G401 (cell line): ENCODE data around the gene PPP1R16B. TPM values are rescaled to one million over a fixed set of nuclear protein-coding genes. Genes with fewer than 3 reads are reported as not detected.

Experiments used
- DNase-seq: peaks from one replicate; pipeline ENCODE4 v3.0.0-alpha.2; 2015; ENCODE audit warnings: low spot score
- in situ Hi-C: cut with HindIII; loops from 2 replicates; pipeline ENCODE4 v1.10.0; 2016; ENCODE audit warnings: low sequenced_read_pairs, mixed read lengths
- total RNA-seq: library from RNA; depleted of rRNA; stranded (reverse); fragments of >200 nt; shearing (Covaris generic); gene quantifications from 2 replicates; pipeline ENCODE4 v1.2.3, GENCODE V29; 2014; rRNA removed

PPP1R16B gene
- total RNA-seq, 1 experiment from 2014 or later: not detected

DNA sequence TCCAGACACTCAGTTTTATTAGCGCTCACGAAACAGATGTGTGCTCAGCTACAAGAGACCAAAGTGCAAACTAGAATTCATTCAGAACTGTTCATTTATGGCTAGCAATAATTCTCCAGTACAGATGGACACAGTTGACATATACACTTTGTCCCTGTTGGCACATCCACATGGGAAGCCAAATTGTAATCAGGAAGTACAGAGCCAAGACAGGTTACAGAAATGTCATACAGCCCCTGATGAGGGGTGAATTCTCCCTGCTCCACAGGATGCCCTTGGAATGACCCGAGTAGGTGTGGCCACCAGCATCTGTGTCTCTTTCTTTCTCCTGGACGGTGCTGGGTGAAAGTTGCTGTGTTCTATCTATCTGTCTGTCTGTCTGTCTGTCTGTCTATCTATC, 164.2 kb downstream of the PPP1R16B start:
- in situ Hi-C loops: no loop called here
- DNase-seq: no peak

- in situ Hi-C loops: no loop called here
- DNase-seq: no peak
These were observed 164.8 kb downstream of the PPP1R16B start for GRCh38 chr20:38970302-38970701.

Other genes starting within 250 kb of the PPP1R16B start
- gene ADIG, start 224.5 kb upstream of the PPP1R16B start, total RNA-seq: not detected in 2 replicates
- gene ARHGAP40, start 203.9 kb upstream of the PPP1R16B start, total RNA-seq: not detected in 2 replicates
- gene SLC32A1, start 81.2 kb upstream of the PPP1R16B start, total RNA-seq: not detected in 2 replicates
- gene ACTR5, start 57.2 kb upstream of the PPP1R16B start, total RNA-seq: 10.9 and 28.1 TPM in 2 replicates
- 38.4 and 43.1 TPM in 2 replicates for gene FAM83D, start 120.7 kb downstream of the PPP1R16B start, total RNA-seq
- gene DHX35, start 156.6 kb downstream of the PPP1R16B start, total RNA-seq: 14.5 and 19.8 TPM in 2 replicates